Esophagus squamous epithelium (tissue), 4 donors: ENCODE measurements around the gene CFAP410.

Source experiments
- CTCF ChIP-seq, 6 experiments: fragments of 450-650 bp in 4 of 6; fragments of 200-600 bp in 2 of 6; sonication (generic) in 2 of 6; IDR thresholded peaks; one replicate each; pipeline ENCODE4 v1.5.1; 2016 to 2019; ENCODE audit warnings: antibody characterized with exemption in 6 of 6, mild to moderate bottlenecking in 4 of 6, moderate library complexity in 4 of 6
- POLR2A ChIP-seq, 4 donors: fragments of 450-650 bp; IDR thresholded peaks; one replicate each; pipeline ENCODE4 v1.6.1; 2017; ENCODE audit warnings: antibody characterized with exemption in 4 of 4, mild to moderate bottlenecking in 4 of 4, moderate library complexity in 3 of 4

- TF ChIP-seq POLR2A (IDR thresholded peaks at IDR 0.05): no peak
- no peak for TF ChIP-seq CTCF (IDR thresholded peaks at IDR 0.05)
Observed at GRCh38 chr21:44363278-44363677, 24.1 kb upstream of the CFAP410 start.
